HL-60 (cell line): ENCODE data around the gene TSHZ2.

Source experiments
- GABPA ChIP-seq: IDR thresholded peaks from 2 replicates; pipeline ENCODE4 v1.6.1; 2012; ENCODE audit warnings: low read depth
- SPI1 ChIP-seq: IDR thresholded peaks from 2 replicates; pipeline ENCODE4 v1.6.1; 2012; ENCODE audit warnings: low read depth, mild to moderate bottlenecking, borderline replicate concordance

GRCh38 chr20:53329781-53330180 lies 357.6 kb downstream of the TSHZ2 start:
- TF ChIP-seq SPI1 (no peak), GABPA (no peak)
